GM12878 (cell line): ENCODE data around the gene RSPRY1. TPM values are rescaled to one million over a fixed set of nuclear protein-coding genes. Genes with fewer than 3 reads are reported as not detected.

ENCODE experiments used
- BACH1 ChIP-seq: fragments of 450-650 bp; IDR thresholded peaks from 2 replicates; pipeline ENCODE4 v1.6.1; 2017; ENCODE audit warnings: mild to moderate bottlenecking, borderline replicate concordance
- BRCA1 ChIP-seq: IDR thresholded peaks from 2 replicates; pipeline ENCODE4 v1.6.1; 2011; ENCODE audit warnings: low read depth, low read length, improper control_type of control experiment
- CHD2 ChIP-seq: IDR thresholded peaks from 2 replicates; pipeline ENCODE4 v1.6.1; 2011; ENCODE audit warnings: low read depth, low read length, improper control_type of control experiment, borderline replicate concordance
- CREM ChIP-seq: IDR thresholded peaks from 2 replicates; pipeline ENCODE4 v1.6.1; 2014; ENCODE audit warnings: antibody characterized with exemption, low read depth
- ELK1 ChIP-seq: IDR thresholded peaks from 2 replicates; pipeline ENCODE4 v1.6.1; 2012; ENCODE audit warnings: low read depth, low read length, improper control_type of control experiment
- HSF1 ChIP-seq: fragments of 150-350 bp; IDR thresholded peaks from 2 replicates; pipeline ENCODE4 v1.6.1; 2014; ENCODE audit warnings: mild to moderate bottlenecking, low read depth, low read length
- JUND ChIP-seq: IDR thresholded peaks from 2 replicates; pipeline ENCODE4 v1.6.1; 2012; ENCODE audit warnings: low read depth, mild to moderate bottlenecking, low read length, improper control_type of control experiment, moderate library complexity
- KDM1A ChIP-seq: fragments of 200-600 bp; sonication (generic); IDR thresholded peaks from 2 replicates; pipeline ENCODE4 v1.6.1; 2016; ENCODE audit warnings: borderline replicate concordance
- POLR2AphosphoS2 ChIP-seq: IDR thresholded peaks from 2 replicates; pipeline ENCODE4 v1.6.1; 2011; ENCODE audit warnings: low read depth, mild to moderate bottlenecking, low read length, improper control_type of control experiment, moderate library complexity
- SIN3A ChIP-seq: IDR thresholded peaks from 2 replicates; pipeline ENCODE4 v1.6.1; 2012; ENCODE audit warnings: low read depth, low read length, improper control_type of control experiment
- SMAD1 ChIP-seq: fragments of 450-650 bp; IDR thresholded peaks from 2 replicates; pipeline ENCODE4 v1.6.1; 2018; ENCODE audit warnings: mild to moderate bottlenecking, low read depth; ENCODE audit not compliant: partially characterized antibody
- STAT1 ChIP-seq: fragments of 450-650 bp; conservative IDR thresholded peaks from 2 replicates; pipeline ENCODE4 v1.6.1; 2014; ENCODE audit warnings: antibody characterized with exemption, mild to moderate bottlenecking
- TAF1 ChIP-seq: IDR thresholded peaks from 2 replicates; pipeline ENCODE4 v1.6.1; 2011; ENCODE audit warnings: mild to moderate bottlenecking, low read depth, low read length, borderline replicate concordance
- TCF12 ChIP-seq: IDR thresholded peaks from 2 replicates; pipeline ENCODE4 v1.6.1; 2011; ENCODE audit warnings: low read depth, mild to moderate bottlenecking, low read length
- YBX1 ChIP-seq: fragments of 450-650 bp; IDR thresholded peaks from 2 replicates; pipeline ENCODE4 v1.6.1; 2016; ENCODE audit warnings: antibody characterized with exemption
- polyA plus RNA-seq, 11 experiments: library from polyadenylated mRNA; depleted of rRNA in 4 of 11; unstranded in 6 of 11; stranded (reverse) in 5 of 11; fragments of >200 nt; fragmentation: Nextera tagmentation in 4 of 11; fragmentation: Illumina TruSeq in 1 of 11; extraction: Ambion mirVana in 4 of 11; extraction: Trizol in 1 of 11; gene quantifications; 1 replicate in 1 of 11; 2 replicates in 10 of 11; pipeline versions ENCODE4 v1.2.1 to v1.2.3, GENCODE V29; 2011 to 2016; ENCODE audit warnings: inconsistent platforms in 2 of 11, missing spikeins in 2 of 11, low read depth in 1 of 11
- total RNA-seq, 4 experiments: library from RNA; depleted of rRNA in 3 of 4; stranded (reverse); fragments of >200 nt in 3 of 4; fragmentation: Illumina TruSeq in 1 of 4; extraction: Trizol in 1 of 4; gene quantifications; 2 replicates each; pipeline versions ENCODE4 v1.2.1 to v1.2.3, GENCODE V29; 2013 to 2021
- TF ChIP-seq, protein P1 (sequence below): fragments of 450-650 bp; IDR thresholded peaks from 2 replicates; pipeline ENCODE4 v1.6.1; 2018; ENCODE audit warnings: borderline replicate concordance, mild to moderate bottlenecking; ENCODE audit not compliant: partially characterized antibody
- TF ChIP-seq, protein P2 (sequence below): IDR thresholded peaks from 2 replicates; pipeline ENCODE4 v1.6.1; 2012; ENCODE audit warnings: mild to moderate bottlenecking, low read depth, low read length
- TF ChIP-seq, protein P3 (sequence below): fragments of 450-650 bp; IDR thresholded peaks from 2 replicates; pipeline ENCODE4 v1.6.1; 2018; ENCODE audit warnings: mild to moderate bottlenecking, low read depth, moderate library complexity; ENCODE audit not compliant: partially characterized antibody

Gene RSPRY1
- total and polyA plus RNA-seq, 10 of the 15 experiments (the other 5 are each of a cell fraction or from before 2014, with no cell fraction given), result 18.5 to 57.0 (median 41.2) TPM

- 0 out of 2 replicates have a peak, but pooled peaks have one; percentile 18 for TF ChIP-seq HSF1
- no peak for TF ChIP-seq JUND
- TF ChIP-seq BACH1, result peak; percentile 86
- TF ChIP-seq, protein P1, sequence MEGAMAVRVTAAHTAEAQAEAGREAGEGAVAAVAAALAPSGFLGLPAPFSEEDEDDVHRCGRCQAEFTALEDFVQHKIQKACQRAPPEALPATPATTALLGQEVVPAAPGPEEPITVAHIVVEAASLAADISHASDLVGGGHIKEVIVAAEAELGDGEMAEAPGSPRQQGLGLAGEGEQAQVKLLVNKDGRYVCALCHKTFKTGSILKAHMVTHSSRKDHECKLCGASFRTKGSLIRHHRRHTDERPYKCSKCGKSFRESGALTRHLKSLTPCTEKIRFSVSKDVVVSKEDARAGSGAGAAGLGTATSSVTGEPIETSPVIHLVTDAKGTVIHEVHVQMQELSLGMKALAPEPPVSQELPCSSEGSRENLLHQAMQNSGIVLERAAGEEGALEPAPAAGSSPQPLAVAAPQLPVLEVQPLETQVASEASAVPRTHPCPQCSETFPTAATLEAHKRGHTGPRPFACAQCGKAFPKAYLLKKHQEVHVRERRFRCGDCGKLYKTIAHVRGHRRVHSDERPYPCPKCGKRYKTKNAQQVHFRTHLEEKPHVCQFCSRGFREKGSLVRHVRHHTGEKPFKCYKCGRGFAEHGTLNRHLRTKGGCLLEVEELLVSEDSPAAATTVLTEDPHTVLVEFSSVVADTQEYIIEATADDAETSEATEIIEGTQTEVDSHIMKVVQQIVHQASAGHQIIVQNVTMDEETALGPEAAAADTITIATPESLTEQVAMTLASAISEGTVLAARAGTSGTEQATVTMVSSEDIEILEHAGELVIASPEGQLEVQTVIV, result peak; percentile 62
- TF ChIP-seq, protein P2, sequence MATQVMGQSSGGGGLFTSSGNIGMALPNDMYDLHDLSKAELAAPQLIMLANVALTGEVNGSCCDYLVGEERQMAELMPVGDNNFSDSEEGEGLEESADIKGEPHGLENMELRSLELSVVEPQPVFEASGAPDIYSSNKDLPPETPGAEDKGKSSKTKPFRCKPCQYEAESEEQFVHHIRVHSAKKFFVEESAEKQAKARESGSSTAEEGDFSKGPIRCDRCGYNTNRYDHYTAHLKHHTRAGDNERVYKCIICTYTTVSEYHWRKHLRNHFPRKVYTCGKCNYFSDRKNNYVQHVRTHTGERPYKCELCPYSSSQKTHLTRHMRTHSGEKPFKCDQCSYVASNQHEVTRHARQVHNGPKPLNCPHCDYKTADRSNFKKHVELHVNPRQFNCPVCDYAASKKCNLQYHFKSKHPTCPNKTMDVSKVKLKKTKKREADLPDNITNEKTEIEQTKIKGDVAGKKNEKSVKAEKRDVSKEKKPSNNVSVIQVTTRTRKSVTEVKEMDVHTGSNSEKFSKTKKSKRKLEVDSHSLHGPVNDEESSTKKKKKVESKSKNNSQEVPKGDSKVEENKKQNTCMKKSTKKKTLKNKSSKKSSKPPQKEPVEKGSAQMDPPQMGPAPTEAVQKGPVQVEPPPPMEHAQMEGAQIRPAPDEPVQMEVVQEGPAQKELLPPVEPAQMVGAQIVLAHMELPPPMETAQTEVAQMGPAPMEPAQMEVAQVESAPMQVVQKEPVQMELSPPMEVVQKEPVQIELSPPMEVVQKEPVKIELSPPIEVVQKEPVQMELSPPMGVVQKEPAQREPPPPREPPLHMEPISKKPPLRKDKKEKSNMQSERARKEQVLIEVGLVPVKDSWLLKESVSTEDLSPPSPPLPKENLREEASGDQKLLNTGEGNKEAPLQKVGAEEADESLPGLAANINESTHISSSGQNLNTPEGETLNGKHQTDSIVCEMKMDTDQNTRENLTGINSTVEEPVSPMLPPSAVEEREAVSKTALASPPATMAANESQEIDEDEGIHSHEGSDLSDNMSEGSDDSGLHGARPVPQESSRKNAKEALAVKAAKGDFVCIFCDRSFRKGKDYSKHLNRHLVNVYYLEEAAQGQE, result no peak
- TF ChIP-seq, protein P3, sequence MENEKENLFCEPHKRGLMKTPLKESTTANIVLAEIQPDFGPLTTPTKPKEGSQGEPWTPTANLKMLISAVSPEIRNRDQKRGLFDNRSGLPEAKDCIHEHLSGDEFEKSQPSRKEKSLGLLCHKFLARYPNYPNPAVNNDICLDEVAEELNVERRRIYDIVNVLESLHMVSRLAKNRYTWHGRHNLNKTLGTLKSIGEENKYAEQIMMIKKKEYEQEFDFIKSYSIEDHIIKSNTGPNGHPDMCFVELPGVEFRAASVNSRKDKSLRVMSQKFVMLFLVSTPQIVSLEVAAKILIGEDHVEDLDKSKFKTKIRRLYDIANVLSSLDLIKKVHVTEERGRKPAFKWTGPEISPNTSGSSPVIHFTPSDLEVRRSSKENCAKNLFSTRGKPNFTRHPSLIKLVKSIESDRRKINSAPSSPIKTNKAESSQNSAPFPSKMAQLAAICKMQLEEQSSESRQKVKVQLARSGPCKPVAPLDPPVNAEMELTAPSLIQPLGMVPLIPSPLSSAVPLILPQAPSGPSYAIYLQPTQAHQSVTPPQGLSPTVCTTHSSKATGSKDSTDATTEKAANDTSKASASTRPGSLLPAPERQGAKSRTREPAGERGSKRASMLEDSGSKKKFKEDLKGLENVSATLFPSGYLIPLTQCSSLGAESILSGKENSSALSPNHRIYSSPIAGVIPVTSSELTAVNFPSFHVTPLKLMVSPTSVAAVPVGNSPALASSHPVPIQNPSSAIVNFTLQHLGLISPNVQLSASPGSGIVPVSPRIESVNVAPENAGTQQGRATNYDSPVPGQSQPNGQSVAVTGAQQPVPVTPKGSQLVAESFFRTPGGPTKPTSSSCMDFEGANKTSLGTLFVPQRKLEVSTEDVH, result no peak
- TF ChIP-seq SIN3A, result no peak
- TF ChIP-seq YBX1, result no peak
- peak; percentile 87 for TF ChIP-seq CHD2
- peak; percentile 55; the same call in 1 of the 2 replicates for TF ChIP-seq TAF1
- TF ChIP-seq ELK1, result peak; percentile 74; the same call in 1 of the 2 replicates
- peak; percentile 69 for TF ChIP-seq CREM
- TF ChIP-seq KDM1A, result no peak
- peak; percentile 88; the same call in 1 of the 2 replicates for TF ChIP-seq POLR2AphosphoS2
- TF ChIP-seq SMAD1, result peak; percentile 83
- no peak; the same call in 1 of the 2 replicates for TF ChIP-seq BRCA1
- TF ChIP-seq STAT1, result 0 out of 2 replicates have a peak, but pooled peaks have one; percentile 58
- no peak for TF ChIP-seq TCF12
Measured at GRCh38 chr16:57244767-57245471, 58.8 kb downstream of the RSPRY1 start, which contains the start of gene ARL2BP (continued).
